K562 (cell line): ENCODE measurements around the gene HPS1. TPM values are rescaled to one million over a fixed set of nuclear protein-coding genes. Genes with fewer than 3 reads are reported as not detected.
A peak's percentile ranks its signal among the peaks of the same experiment; 100 is the strongest.

Experiments used
- SPI1 ChIP-seq: IDR thresholded peaks from 2 replicates; pipeline ENCODE4 v1.6.1; 2011; ENCODE audit warnings: low read depth, low read length, control low read depth, borderline replicate concordance
- STAT6 ChIP-seq: sonication (generic); formaldehyde crosslinking; IDR thresholded peaks from 2 replicates; pipeline ENCODE4 v1.8.1; 2023; ENCODE audit warnings: mild to moderate bottlenecking, missing genetic modification reagents
- ZNF592 ChIP-seq: fragments of 450-650 bp; IDR thresholded peaks from 2 replicates; pipeline ENCODE4 v1.6.1; 2017; ENCODE audit warnings: antibody characterized with exemption, mild to moderate bottlenecking
- ZNF639 ChIP-seq, 2 experiments: fragments of 200-800 bp in 1 of 2; sonication (Bioruptor generic) in 1 of 2; sonication (generic) in 1 of 2; formaldehyde crosslinking in 1 of 2; IDR thresholded peaks in 1 of 2; conservative IDR thresholded peaks in 1 of 2; 2 replicates each; pipeline versions ENCODE4 v1.5.0 to v1.6.1; 2016 to 2020; ENCODE audit warnings: missing compliant biosample characterization in 1 of 2, missing genetic modification characterization in 1 of 2, missing genetic modification reagents in 1 of 2
- polyA plus RNA-seq, 8 experiments: library from polyadenylated mRNA; depleted of rRNA in 4 of 8; stranded (reverse) in 5 of 8; unstranded in 3 of 8; fragments of >200 nt; fragmentation: Nextera tagmentation in 2 of 8; fragmentation: Illumina TruSeq in 1 of 8; extraction: Ambion mirVana in 2 of 8; extraction: Trizol in 1 of 8; gene quantifications; 2 replicates each; pipeline versions ENCODE4 v1.2.1 to v1.2.3, GENCODE V29; 2011 to 2014; ENCODE audit warnings: inconsistent platforms in 1 of 8, missing spikeins in 1 of 8
- total RNA-seq, 7 experiments: library from RNA; depleted of rRNA in 6 of 7; stranded (reverse); fragments of >200 nt in 6 of 7; fragmentation: Illumina TruSeq in 2 of 7; extraction: Trizol in 2 of 7; gene quantifications; 2 replicates each; pipeline versions ENCODE4 v1.2.1 to v1.2.3, GENCODE V29; 2011 to 2021; ENCODE audit warnings: low replicate concordance in 1 of 7

The HPS1 gene
- total and polyA plus RNA-seq, 9 of the 15 experiments (the other 6 are each of a cell fraction or from before 2014, with no cell fraction given), result 18.1 to 43.6 (median 26.3) TPM

GRCh38 chr10:98446151-98446660, 529 bp downstream of the HPS1 start (continued):
- TF ChIP-seq ZNF592 (peak; percentile 57), SPI1 (peak; percentile 60; the same call in 1 of the 2 replicates), ZNF639 (CRISPR knock-in tag; conservative IDR thresholded peaks at IDR 0.05 in 1 of 2, IDR thresholded peaks at IDR 0.05 in 1 of 2) (0 out of 4 replicates have a peak, but pooled peaks of 1 of the 2 experiments have one; percentile 28), STAT6 (no peak)
